Pancreas (tissue), 10 donors: ENCODE measurements around the gene COG2. TPM values are rescaled to one million over a fixed set of nuclear protein-coding genes. Genes with fewer than 3 reads are reported as not detected.

Source experiments
- ATAC-seq, 4 donors: fragments of 200-7000 bp; cut with Tn5 transposase; one replicate each; pipeline versions ENCODE4 v1.8.0 to v1.9.1; 2020; ENCODE audit warnings: mild to moderate bottlenecking in 4 of 4, moderate library complexity in 4 of 4
- DNase-seq, 6 donors: peaks; one replicate each; pipeline ENCODE4 v3.0.0-alpha.2; 2020
- FAIRE-seq: peaks from 2 replicates; lab custom pipeline; 2012; peaks lifted over from hg19 to GRCh38; lab: Jason Lieb, UNC
- H3K27ac ChIP-seq, 4 donors: fragments of 200-600 bp; sonication (generic); 1 replicate in 3 of 4; 2 replicates in 1 of 4; pipeline versions ENCODE4 v1.5.0 to v1.8.0; 2020
- H3K27me3 ChIP-seq, 4 donors: fragments of 200-600 bp; one replicate each; pipeline ENCODE4 v1.8.0; 2021
- H3K36me3 ChIP-seq, 3 donors: fragments of 200-600 bp; sonication (generic) in 1 of 3; one replicate each; pipeline versions ENCODE4 v1.5.0 to v1.8.0; 2020 to 2021
- H3K4me1 ChIP-seq, 3 donors: fragments of 200-600 bp; one replicate each; pipeline ENCODE4 v1.8.0; 2021
- H3K4me3 ChIP-seq, 4 donors: fragments of 200-600 bp; sonication (generic) in 2 of 4; one replicate each; pipeline versions ENCODE4 v1.5.0 to v1.8.0; 2020 to 2021
- H3K9me3 ChIP-seq, 4 donors: fragments of 200-600 bp; one replicate each; pipeline ENCODE4 v1.8.0; 2021
- WGBS, 2 donors: extraction: QIAGEN DNeasy Blood & Tissue Kit; methylation state at CpG; one replicate each; pipeline ENCODE4 v1.1.7; 2013; 5-methylcytosine and 5-hydroxymethylcytosine counted together
- intact Hi-C, 3 donors: fragments of 100-400 bp; cut with DNase I; formaldehyde crosslinking; loops; one replicate each; pipeline versions ENCODE4 v1.11.1 to v1.14.2; 2022
- polyA plus RNA-seq, 2 donors: library from polyadenylated mRNA; stranded (reverse); fragments of 200-250 nt; gene quantifications; one replicate each; pipeline ENCODE4 v1.2.3, GENCODE V29; 2013
- total RNA-seq, 6 donors: library from RNA; stranded (reverse); fragmentation: NEBNext Ultra II Directional in 4 of 6; extraction: Animal tissue kit (Norgen Biotek cat#: 25700) in 4 of 6; gene quantifications; one replicate each; pipeline versions ENCODE4 v1.2.1 to v1.2.4, GENCODE V29; 2021 to 2023
- TF ChIP-seq, protein P1 (sequence below), 4 donors: fragments of 200-600 bp; sonication (generic) in 3 of 4; IDR thresholded peaks; one replicate each; pipeline versions ENCODE4 v1.5.0 to v1.8.0; 2021; ENCODE audit warnings: antibody characterized with exemption in 4 of 4
- donor health status: healthy with polysubstance abuse.
- donor health status: DM: no; HTN: no; CAD: no; lungs with moderate emphysema.
- donor health status: DM: no; HTN: no; CAD: no.
- donor health status: control.
- donor health status: control.
- donor health status: Bipolar disorder and iron deficiency.
- donor health status: DM: yes; HTN: yes; CAD: no.
- donor health status: DM: no; HTN: no; CAD: no.
- donor health status: DM: no; HTN: no; CAD: no.
- donor health status: DM: yes; HTN: yes; CAD: no.

Gene COG2
- total and polyA plus RNA-seq, 8 donors, result 6.5 to 17.1 (median 14.5) TPM

DNA sequence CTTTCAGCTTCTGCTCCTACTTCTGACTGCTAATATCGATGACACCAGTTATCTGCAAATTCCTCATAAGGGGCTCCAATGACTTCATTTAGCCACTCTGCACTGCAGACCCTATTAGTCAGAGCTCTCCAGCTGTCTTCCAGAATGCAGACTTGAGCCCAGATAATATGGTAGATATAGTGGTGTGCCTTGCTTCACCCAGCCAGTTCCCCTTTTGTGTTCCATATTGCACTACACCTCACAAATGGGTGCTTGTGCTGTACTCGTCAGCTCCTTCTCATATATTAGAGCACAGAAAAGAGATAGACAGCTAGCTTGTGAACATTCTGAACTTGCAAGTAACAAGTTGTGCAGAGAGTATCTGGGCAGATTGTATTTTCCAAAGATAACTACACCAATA is 23.7 kb upstream of the COG2 start:
- H3K9me3 ChIP-seq, result no peaks in the 10 kb centered on the region

DNA sequence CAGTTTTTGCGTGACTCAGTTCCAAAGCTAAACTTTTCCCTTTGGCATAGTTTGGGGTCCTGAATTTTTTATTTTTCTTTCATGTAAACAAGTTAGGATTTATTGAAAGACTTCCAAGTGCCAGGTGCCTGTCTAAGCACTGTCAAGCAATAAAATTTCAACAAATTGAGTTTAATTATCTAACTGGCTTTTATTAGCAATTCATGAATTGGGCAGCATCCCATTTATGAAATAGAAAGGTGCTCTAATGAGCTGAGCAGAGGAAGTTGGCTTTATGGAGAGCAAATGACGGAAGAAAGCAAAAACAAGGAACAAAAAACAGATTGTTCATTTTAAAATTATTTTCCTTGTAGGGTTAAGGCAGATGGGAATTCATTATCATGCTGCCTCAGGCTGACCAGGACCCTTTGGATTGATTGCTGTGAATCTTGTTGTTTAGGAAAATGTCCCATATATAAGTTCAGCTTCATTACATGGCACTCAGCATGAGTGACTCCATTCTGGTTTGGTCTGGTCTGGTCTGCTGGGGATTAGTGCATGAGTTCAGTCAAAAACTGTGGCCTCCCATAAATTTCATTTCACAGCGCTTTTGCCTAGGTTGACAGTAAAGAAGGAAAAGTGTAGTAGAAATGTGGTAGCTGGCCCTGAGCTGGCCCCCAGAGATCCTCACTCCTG is 21.5 kb upstream of the COG2 start:
- DNase-seq, result no peak
- 89 to 95% methylated on average over 3 of the region's 3 CpGs for WGBS, 2 donors
- no peaks in the 10 kb centered on the region for H3K36me3 ChIP-seq
- no peaks in the 10 kb centered on the region for H3K27me3 ChIP-seq
- no peaks in the 10 kb centered on the region for H3K9me3 ChIP-seq
- no peak for ATAC-seq
- no peaks in the 10 kb centered on the region for H3K4me1 ChIP-seq
- H3K4me3 ChIP-seq, result no peak overlapping the region
- no peak overlapping the region for H3K27ac ChIP-seq
- FAIRE-seq, result no peak
- intact Hi-C loops, result no loop called here
- TF ChIP-seq, protein P1, sequence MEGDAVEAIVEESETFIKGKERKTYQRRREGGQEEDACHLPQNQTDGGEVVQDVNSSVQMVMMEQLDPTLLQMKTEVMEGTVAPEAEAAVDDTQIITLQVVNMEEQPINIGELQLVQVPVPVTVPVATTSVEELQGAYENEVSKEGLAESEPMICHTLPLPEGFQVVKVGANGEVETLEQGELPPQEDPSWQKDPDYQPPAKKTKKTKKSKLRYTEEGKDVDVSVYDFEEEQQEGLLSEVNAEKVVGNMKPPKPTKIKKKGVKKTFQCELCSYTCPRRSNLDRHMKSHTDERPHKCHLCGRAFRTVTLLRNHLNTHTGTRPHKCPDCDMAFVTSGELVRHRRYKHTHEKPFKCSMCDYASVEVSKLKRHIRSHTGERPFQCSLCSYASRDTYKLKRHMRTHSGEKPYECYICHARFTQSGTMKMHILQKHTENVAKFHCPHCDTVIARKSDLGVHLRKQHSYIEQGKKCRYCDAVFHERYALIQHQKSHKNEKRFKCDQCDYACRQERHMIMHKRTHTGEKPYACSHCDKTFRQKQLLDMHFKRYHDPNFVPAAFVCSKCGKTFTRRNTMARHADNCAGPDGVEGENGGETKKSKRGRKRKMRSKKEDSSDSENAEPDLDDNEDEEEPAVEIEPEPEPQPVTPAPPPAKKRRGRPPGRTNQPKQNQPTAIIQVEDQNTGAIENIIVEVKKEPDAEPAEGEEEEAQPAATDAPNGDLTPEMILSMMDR (IDR thresholded peaks at IDR 0.05), result no peak

More for the DNA sequence above, 23.7 kb upstream of the COG2 start:
- H3K27ac ChIP-seq, result no peak overlapping the region
- WGBS, 2 donors, result 83 to 97% methylated on average over 2 of the region's 2 CpGs
- intact Hi-C loops, result no loop called here
- FAIRE-seq (no peak), DNase-seq (no peak), ATAC-seq (no peak)
- no peaks in the 10 kb centered on the region for H3K27me3 ChIP-seq
- TF ChIP-seq, protein P1 (IDR thresholded peaks at IDR 0.05), result no peak
- no peak overlapping the region for H3K4me3 ChIP-seq
- H3K4me1 ChIP-seq, result no peaks in the 10 kb centered on the region
- H3K36me3 ChIP-seq, result no peaks in the 10 kb centered on the region

DNA sequence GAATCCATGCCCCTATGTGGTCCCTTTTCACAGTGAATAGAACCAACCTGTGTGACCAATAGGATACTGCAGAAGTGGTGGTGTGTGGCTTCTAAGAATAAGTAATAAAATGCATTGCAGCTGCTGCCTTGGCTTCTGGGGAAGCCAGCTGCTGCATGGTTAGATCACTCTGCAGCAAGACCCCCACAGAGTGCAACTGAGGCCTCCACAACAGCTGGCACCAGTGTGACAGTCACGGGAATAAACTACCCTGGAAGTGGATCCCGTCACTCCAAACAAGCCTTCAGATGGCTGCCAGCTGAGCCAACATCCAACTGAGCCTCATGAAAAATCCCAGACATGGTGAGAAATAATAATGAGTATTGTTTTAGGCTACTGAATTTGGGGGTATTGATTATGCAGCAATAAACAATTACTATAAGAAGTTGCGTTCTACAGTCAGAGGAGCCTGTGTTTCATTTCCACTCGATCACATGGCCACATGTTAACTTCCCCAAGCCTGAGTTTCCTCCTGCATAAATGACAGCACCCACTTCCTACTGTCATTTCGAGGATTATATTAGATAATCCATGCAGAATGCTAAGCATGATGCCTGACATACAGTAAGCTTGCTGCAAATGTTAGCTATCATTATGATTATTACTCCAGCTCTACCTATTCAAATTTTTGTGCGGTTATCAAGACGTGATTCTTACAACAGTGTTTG is 20.8 kb upstream of the COG2 start:
- no peak for FAIRE-seq
- H3K4me3 ChIP-seq, result no peak overlapping the region
- TF ChIP-seq, protein P1 (IDR thresholded peaks at IDR 0.05), result no peak
- H3K4me1 ChIP-seq, result no peaks in the 10 kb centered on the region
- H3K9me3 ChIP-seq, result no peaks in the 10 kb centered on the region
- 80 to 84% methylated on average over 7 of the region's 7 CpGs for WGBS, 2 donors
- H3K36me3 ChIP-seq, result no peaks in the 10 kb centered on the region
- H3K27me3 ChIP-seq, result no peaks in the 10 kb centered on the region
- intact Hi-C loops, result no loop called here
- no peak overlapping the region for H3K27ac ChIP-seq
- no peak for DNase-seq
- no peak for ATAC-seq

DNA sequence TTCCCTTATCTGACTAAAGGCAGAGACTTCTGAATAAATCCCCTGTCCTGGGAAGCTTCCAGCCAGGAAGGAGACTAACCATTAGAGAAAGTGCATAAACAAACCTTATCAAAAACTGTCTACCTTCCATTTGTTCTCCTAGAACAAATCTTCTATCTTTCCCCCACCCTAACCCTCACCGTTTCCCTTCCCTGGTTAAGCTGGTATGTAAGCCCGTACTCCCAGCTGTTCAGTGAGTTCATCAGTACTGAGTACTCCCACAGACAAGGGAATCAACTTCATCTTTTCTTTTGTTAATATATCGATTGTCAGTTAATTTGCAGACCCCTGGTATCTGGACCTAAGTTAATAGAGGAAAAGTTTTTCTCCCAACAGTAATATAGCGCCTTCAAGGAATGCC is 20.1 kb upstream of the COG2 start:
- Histone ChIP-seq H3K4me3 (no peak overlapping the region), H3K27me3 (no peaks in the 10 kb centered on the region), H3K36me3 (no peaks in the 10 kb centered on the region), H3K4me1 (no peaks in the 10 kb centered on the region), H3K9me3 (no peaks in the 10 kb centered on the region), H3K27ac (no peak overlapping the region)
- TF ChIP-seq, protein P1 (IDR thresholded peaks at IDR 0.05), result no peak
- intact Hi-C loops, result no loop called here
- FAIRE-seq (no peak), DNase-seq (no peak), ATAC-seq (no peak)
- WGBS, 2 donors, result 65 to 66% methylated on average over 4 of the region's 4 CpGs
